Measurements from ENCODE around the gene ITSN1.
"Not testable (repeated sequence)": the region's sequence is repeated elsewhere in the genome, so short reads cannot be mapped to it uniquely, and the experiment has no call there.

Gene ITSN1

GRCh38 chr21:33775100-33775828 lies 133.0 kb downstream of the ITSN1 start:
- DNase-seq = no peak

GRCh38 chr21:33780631-33781030 lies 138.3 kb downstream of the ITSN1 start:
- no peak for DNase-seq

- DNase-seq = no peak
Measured at GRCh38 chr21:33781121-33781520, 138.8 kb downstream of the ITSN1 start.

DNA sequence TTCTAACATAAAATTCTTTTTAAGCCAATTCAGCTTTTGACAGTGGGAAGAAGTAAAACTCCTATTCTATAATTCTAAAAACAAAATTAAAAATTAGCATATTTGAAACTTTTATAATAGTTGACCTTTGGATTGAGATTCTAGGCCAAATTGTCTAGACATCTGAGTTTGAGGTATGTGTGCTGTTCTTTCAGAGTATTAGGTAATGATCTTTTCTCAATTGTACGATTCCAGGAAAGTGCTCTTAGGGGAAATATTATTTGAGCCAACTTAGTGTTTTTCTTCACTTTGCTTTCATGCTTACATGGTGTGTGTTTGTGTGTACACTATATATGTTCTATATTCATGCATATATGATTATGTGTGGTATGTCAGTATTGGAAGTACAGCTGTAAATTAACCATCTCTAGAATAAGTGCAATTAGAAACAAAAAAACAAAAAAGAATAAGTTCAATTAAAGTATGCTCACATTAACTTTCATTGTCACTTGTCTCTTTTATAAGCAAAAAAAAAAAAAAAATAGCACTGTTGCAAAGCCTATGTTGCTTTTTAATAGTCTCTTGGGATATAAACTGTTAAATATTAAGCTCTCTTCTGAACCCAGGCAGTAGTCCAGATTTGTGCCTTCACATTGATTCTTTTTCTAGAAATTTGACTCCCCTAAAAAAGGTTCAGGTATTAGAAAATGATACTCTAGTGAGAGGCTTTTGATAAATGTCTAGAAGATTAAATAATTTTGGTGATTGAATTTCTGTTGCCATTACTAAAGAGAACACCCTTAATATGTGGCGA lies 141.1 kb downstream of the ITSN1 start:
- no peak for DNase-seq

GRCh38 chr21:33787431-33787830 lies 145.1 kb downstream of the ITSN1 start:
- DNase-seq = no peak

- not testable (repeated sequence) for DNase-seq
Measured at GRCh38 chr21:33788438-33788837, 146.1 kb downstream of the ITSN1 start.

GRCh38 chr21:33789697-33790096 lies 147.4 kb downstream of the ITSN1 start:
- no peak for DNase-seq

GRCh38 chr21:33791073-33791472 lies 148.8 kb downstream of the ITSN1 start:
- DNase-seq = no peak

GRCh38 chr21:33794596-33794995 lies 152.3 kb downstream of the ITSN1 start:
- DNase-seq = no peak

- DNase-seq = no peak
Measured at GRCh38 chr21:33797565-33797964, 155.3 kb downstream of the ITSN1 start.

DNA sequence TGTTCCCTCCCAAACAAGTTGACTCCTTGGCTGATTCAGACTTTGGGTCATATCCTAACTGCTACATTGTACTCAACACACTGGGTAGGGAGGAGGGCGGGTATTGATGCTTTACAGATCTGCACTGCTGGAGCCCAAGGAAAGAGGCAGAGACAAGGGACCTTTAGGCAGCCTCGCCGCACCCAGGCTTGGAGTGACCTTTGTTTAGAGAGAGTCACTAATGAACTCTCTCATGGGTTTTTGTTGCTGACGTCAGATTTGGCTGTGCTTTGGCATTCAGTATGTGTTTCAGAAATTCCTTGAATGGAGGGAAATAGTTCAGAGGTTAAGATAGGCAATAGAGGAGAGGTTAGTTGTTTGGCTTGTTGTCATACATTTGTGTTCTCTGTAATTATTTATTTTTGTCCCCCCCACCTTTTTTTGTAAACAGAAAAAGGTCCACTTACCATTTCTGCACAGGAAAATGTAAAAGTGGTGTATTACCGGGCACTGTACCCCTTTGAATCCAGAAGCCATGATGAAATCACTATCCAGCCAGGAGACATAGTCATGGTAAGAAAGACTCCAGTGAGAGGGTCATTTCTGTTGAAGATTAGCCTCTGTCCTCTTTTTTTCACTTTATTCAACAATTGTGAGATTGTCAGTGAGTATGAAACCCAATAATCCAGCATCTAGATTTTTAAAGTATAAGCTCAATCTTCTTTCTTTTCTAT lies 157.2 kb downstream of the ITSN1 start:
- DNase-seq = no peak

GRCh38 chr21:33800753-33801423 lies 158.6 kb downstream of the ITSN1 start:
- DNase-seq = no peak

GRCh38 chr21:33801424-33802405 lies 159.4 kb downstream of the ITSN1 start:
- no peak for DNase-seq

GRCh38 chr21:33802481-33802880 lies 160.2 kb downstream of the ITSN1 start:
- DNase-seq = no peak

DNA sequence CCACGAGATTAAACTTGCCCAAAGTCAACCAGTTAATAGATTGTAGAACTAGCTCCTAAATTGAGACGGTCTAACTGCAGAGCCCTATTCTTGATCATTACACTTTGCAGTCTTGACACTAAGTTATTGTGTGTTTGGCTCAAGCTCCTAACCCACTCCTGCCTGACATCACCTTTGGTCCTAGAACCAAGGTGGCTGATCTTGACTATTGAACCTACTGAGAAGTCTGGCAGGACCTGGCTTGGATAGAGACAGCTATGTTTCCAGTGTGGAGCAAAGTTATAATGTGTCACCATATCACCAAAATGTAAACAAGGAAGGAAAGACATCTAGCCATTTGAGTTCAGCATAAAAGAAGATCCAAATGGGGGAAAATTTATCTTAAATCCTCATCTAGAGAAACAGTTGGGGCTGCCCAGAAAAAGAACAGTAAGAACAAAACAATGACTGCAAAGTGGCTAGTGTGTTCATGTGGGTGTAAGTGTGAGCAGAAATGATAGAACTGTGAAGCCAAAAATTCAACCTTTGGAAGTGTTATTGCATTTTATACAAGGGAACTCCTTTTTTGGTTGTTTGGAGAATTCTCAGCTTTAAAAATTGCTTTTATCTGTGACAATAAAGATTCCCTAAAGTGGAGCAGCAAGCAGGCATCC lies 166.5 kb downstream of the ITSN1 start:
- no peak for DNase-seq

DNA sequence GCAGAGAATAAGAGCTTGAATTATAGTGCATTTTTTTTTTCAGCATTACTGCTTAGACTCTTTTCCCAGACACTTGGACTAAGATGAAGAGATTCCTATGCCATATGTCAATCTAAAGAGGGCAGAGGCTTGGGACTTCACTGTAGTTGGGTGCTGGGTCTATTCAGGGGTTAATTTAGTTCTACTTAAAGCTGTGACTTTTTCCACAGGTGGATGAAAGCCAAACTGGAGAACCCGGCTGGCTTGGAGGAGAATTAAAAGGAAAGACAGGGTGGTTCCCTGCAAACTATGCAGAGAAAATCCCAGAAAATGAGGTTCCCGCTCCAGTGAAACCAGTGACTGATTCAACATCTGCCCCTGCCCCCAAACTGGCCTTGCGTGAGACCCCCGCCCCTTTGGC lies 168.5 kb downstream of the ITSN1 start:
- no peak for DNase-seq

- DNase-seq = no peak
Measured at GRCh38 chr21:33811167-33812010, 169.1 kb downstream of the ITSN1 start.

DNA sequence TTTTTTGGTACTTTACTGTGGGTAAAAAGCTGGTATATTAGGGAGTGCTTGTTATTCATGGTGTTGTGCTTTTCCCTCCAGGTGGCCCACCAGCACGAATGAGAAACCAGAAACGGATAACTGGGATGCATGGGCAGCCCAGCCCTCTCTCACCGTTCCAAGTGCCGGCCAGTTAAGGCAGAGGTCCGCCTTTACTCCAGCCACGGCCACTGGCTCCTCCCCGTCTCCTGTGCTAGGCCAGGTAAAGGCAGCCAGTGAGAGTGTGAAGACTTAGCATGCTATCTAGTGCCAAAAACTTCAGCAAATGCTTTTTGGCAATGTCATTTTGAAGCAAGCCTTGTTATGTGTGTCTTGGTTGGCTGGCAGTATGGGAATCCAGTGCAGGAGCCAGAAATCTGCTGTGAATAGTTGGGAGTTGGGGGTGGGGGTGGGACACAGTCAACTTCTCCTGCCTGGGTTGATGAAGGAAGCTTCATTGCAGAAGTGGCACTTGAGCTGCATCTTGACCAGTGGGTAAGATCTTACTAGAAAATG lies 171.6 kb downstream of the ITSN1 start:
- no peak for DNase-seq

- no peak for DNase-seq
Measured at GRCh38 chr21:33815143-33815707, 172.9 kb downstream of the ITSN1 start.

GRCh38 chr21:33816174-33816573 lies 173.9 kb downstream of the ITSN1 start:
- no peak for DNase-seq
